HG03175 (cell line): ENCODE measurements around the gene JARID2.
"Not testable (repeated sequence)": the region's sequence is repeated elsewhere in the genome, so short reads cannot be mapped to it uniquely, and the experiment has no call there.

Experiments used
- ATAC-seq: cut with Tn5 transposase; IDR thresholded peaks from one replicate; pipeline ENCODE4 v1.9.1; 2021; ENCODE audit warnings: mild to moderate bottlenecking, moderate library complexity; ENCODE audit not compliant: unreplicated experiment

The JARID2 gene

GRCh38 chr6:15305909-15306308, 60.0 kb downstream of the JARID2 start:
- no peak for ATAC-seq

- ATAC-seq, result no peak
These were observed 62.8 kb downstream of the JARID2 start for GRCh38 chr6:15308435-15309213.

- ATAC-seq, result no peak
These were observed 63.9 kb downstream of the JARID2 start for GRCh38 chr6:15309611-15310283.

DNA sequence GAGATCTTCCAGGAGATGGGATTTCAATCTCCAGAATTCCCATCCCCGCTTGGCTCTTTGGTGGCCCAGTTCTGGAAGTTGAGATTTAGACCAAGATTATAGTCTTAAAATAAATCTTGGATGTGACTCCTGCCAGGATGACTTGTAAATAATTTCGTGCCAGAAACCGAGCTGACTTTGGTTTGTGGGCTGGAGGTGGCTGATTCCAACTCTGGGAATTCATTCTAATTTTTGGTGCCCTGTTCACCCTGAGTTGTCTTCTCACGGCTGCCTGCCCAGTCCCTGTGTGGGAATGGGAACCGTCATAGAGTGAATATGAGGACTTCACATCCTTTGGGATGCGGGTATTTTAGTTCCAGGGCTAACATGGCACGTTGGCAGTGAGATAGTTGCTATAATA, 64.8 kb downstream of the JARID2 start:
- no peak for ATAC-seq

GRCh38 chr6:15312500-15312899, 66.6 kb downstream of the JARID2 start:
- no peak for ATAC-seq

DNA sequence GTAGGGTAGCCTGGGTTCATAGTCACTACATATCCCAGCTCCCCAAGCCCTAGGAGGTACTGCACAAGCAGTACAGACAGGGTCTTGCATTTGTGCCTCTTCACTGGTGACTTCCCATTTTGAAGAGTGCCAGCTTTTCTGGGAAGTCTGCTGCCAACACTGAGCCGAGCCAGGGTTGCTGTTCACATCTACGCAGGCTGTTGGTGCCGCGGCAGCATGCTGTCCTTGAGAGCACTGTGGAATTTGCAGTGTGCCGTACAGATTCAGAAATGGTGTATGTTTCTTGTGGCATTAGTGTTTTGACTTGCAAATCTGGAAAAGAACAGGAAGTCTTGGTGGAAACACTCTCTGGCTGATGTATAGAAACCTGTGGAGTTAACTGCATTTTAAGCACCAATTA, 67.5 kb downstream of the JARID2 start:
- ATAC-seq, result no peak

GRCh38 chr6:15316754-15317153, 70.9 kb downstream of the JARID2 start:
- ATAC-seq, result no peak

DNA sequence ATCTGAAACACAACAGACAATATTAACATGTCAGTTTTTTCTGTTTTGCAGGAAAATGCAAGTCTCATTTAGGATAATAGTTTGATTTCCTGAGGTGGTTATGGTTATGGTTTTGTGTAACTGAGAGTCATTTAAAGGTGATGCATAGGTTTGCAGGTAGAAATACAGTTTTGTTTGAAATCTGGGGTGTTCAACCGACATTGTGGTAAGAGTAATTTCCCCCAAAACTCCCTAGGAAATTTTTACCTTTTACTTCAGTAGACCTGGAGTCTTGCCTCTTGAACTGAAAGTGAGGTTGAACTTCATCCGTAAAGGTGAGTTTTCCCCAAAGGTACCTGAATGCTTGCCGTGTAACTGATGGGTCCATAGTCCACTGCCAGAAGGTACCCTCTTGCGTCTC, 71.4 kb downstream of the JARID2 start:
- ATAC-seq, result no peak

GRCh38 chr6:15317934-15318902, 72.3 kb downstream of the JARID2 start:
- ATAC-seq, result no peak

DNA sequence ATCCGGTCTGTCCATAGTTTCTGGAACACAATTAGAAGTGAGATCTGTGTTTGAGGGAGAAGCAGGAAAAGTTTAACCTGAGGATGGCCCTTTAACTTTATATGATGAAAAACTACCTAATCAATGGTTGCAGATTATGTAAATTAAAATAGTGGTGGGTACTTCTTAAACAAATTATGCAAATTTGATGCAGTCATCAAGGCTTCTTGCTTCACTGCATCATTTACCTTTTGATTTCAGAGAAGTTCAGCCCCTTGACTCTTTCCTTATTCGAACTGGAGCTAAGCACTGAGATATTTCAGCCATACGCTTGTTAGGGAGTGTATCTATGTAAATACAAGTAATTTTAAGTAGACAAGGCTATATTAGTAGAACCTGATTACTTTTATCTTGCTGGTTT, 73.8 kb downstream of the JARID2 start:
- ATAC-seq, result no peak

DNA sequence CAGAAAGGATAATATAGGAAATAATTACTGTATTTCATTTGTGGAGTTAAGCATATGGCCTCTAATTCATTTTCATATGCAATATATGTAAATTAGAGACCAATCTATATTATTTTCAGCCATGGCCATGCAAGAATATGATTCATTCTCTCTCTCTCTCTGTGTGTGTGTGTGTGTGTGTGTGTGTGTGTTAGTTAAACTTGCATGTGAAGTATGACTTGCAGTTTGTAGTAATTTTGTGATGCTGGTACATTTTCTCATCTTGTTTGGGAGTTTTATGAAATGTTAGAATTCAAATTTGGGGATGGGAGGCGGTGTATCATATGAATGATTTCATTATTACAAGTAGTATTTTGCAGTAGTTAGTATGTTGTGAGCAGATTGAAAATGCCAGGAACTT, 74.8 kb downstream of the JARID2 start:
- ATAC-seq, result no peak

- no peak for ATAC-seq
These were observed 76.3 kb downstream of the JARID2 start for GRCh38 chr6:15322184-15322583.

- ATAC-seq, result no peak
These were observed 77.1 kb downstream of the JARID2 start for GRCh38 chr6:15322781-15323536.

DNA sequence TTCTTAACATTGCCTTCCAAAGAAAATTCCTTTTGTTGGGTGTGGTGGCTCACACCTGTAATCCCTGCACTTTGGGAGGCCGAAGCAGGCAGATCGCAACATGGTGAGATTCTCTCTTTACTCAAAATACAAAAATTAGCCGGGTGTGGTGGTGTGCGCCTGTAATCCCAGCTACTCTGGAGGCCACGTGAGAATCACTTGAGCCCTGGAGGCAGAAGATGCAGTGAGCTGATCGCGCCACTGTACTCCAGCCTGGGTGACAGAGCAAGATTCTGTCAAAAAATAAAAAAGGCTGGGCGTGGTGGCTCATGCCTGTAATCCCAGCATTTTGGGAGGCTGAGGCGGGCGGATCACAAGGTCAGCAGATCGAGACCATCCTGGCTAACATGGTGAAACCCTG, 77.7 kb downstream of the JARID2 start:
- not testable (repeated sequence) for ATAC-seq

DNA sequence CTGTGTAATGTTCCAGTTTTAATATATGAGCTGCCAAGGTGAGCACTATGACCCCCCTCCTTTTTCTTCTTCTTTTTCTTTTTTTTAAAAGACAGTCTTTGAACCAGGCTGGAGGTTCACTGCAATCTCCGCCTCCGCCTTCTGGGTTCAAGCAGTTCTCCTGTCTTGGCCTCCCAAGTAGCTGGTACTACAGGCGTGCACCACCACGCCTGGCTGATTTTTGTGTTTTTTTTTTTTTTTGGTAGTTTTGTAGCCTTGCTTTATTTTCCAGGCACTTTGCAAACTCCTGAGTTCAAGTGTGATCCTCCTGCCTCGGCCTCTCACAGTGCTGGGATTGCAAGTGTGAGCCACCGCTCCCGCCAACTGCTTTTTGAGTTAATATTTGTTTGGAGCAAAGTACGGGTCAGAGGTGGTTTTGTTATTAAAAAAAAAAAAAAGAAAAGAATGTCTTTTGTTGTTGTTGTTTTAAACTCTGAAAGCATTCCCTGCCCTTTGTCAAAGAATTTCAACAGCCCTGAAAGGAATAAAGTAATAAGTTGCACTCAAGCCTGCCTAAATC, 78.6 kb downstream of the JARID2 start:
- no peak for ATAC-seq

GRCh38 chr6:15325540-15325955, 79.7 kb downstream of the JARID2 start:
- no peak for ATAC-seq

DNA sequence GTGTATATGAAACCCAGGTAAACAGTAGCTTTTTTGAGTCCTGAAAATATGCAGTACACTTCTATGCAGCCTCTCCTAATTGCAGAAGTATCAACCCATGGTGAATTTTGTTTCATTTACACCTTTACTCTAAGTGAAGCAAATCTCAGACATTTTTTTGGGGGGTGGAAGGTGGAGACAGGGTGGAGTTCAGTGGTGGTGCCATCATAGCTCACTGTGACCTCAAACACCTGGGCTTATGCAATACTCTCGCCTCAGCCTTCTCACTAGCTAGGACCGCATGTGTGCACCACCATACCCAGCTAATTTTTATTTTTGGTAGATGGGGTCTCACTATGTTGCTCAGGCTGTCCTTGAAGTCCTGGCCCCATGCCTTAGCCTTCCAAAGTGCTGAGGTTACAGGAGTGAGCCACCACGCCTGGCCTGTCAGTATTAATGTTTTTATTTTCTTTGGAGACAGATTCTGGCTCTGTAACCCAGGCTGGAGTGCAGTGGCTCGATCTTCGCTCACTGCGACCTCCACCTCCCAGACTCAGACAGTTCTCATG, 80.3 kb downstream of the JARID2 start:
- no peak for ATAC-seq

DNA sequence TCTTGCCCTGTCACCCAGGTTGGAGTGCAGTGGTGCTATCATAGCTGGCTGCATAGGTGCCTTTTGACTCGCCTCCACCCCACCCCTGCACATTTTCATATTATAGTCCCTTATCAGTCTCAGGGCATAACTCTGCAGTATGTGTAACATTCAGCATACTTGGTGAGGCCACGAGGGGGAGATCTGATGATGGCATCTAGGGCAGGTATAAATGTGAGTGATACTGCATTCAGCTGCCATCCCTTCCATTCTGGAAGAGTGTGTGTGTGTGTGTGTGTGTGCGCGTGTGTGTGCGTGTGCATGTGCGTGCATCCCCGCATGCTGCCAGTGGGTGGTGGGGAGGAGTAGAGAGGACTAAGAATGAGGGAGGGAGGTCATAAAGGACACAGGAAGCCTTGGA, 81.4 kb downstream of the JARID2 start:
- ATAC-seq, result no peak

GRCh38 chr6:15329197-15329671, 83.4 kb downstream of the JARID2 start:
- no peak for ATAC-seq
